ENCODE data around the gene LPAR1. TPM values are rescaled to one million over a fixed set of nuclear protein-coding genes. Genes with fewer than 3 reads are reported as not detected.

LPAR1 gene
- total RNA-seq, 1 experiment from 2014 or later, result 14.8 TPM

- no peak for DNase-seq
- Histone ChIP-seq H3K4me1 (peaks cover 16% of the 10 kb centered on the region), H3K27ac (no peak overlapping the region), H3K27me3 (no peaks in the 10 kb centered on the region), H3K9me3 (replicated peaks) (no peaks in the 10 kb centered on the region), H3K4me3 (no peak overlapping the region), H3K36me3 (peaks cover 4% of the 10 kb centered on the region; the same call in 1 of the 2 replicates)
Observed at GRCh38 chr9:110971705-110972104, 66.6 kb downstream of the LPAR1 start.

- no peaks in the 10 kb centered on the region for H3K27me3 ChIP-seq
- DNase-seq, result no peak
Observed at GRCh38 chr9:110971234-110971633, 67.0 kb downstream of the LPAR1 start.

GRCh38 chr9:110969971-110970386, 68.3 kb downstream of the LPAR1 start:
- no peak overlapping the region for H3K4me3 ChIP-seq
- peak; percentile 66 to 78 for DNase-seq
- peaks cover 16% of the 10 kb centered on the region for H3K4me1 ChIP-seq
- peaks cover 4% of the 10 kb centered on the region; the same call in 1 of the 2 replicates for H3K36me3 ChIP-seq
- H3K27ac ChIP-seq, result peak overlapping the region; percentile 25
- H3K9me3 ChIP-seq (replicated peaks), result no peaks in the 10 kb centered on the region
- no peaks in the 10 kb centered on the region for H3K27me3 ChIP-seq

More at GRCh38 chr9:110971234-110971633, 67.0 kb downstream of the LPAR1 start:
- Histone ChIP-seq H3K4me1 (peaks cover 16% of the 10 kb centered on the region), H3K9me3 (replicated peaks) (no peaks in the 10 kb centered on the region), H3K27ac (no peak overlapping the region), H3K4me3 (no peak overlapping the region), H3K36me3 (peaks cover 4% of the 10 kb centered on the region; the same call in 1 of the 2 replicates)

GRCh38 chr9:110968096-110968495, 70.2 kb downstream of the LPAR1 start:
- H3K36me3 ChIP-seq, result peaks cover 4% of the 10 kb centered on the region; the same call in 1 of the 2 replicates
- no peak for DNase-seq
- H3K4me1 ChIP-seq, result peaks cover 16% of the 10 kb centered on the region
- H3K4me3 ChIP-seq, result no peak overlapping the region
- no peaks in the 10 kb centered on the region for H3K9me3 ChIP-seq (replicated peaks)
- H3K27me3 ChIP-seq, result no peaks in the 10 kb centered on the region
- no peak overlapping the region for H3K27ac ChIP-seq

- Histone ChIP-seq H3K27ac (no peak overlapping the region), H3K4me1 (peaks cover 16% of the 10 kb centered on the region), H3K9me3 (replicated peaks) (no peaks in the 10 kb centered on the region), H3K27me3 (no peaks in the 10 kb centered on the region), H3K4me3 (no peak overlapping the region), H3K36me3 (peaks cover 4% of the 10 kb centered on the region; the same call in 1 of the 2 replicates)
- DNase-seq, result no peak
Observed at GRCh38 chr9:110967196-110967595, 71.1 kb downstream of the LPAR1 start.

- Histone ChIP-seq H3K27ac (no peak overlapping the region), H3K9me3 (replicated peaks) (peaks cover 11% of the 10 kb centered on the region), H3K4me3 (no peak overlapping the region), H3K27me3 (no peaks in the 10 kb centered on the region), H3K4me1 (no peaks in the 10 kb centered on the region), H3K36me3 (0 out of 2 replicates have a peak, but pooled peaks cover 3% of the 10 kb centered on the region)
- DNase-seq, result no peak
Observed at GRCh38 chr9:110960288-110960687, 78.0 kb downstream of the LPAR1 start.

- Histone ChIP-seq H3K9me3 (replicated peaks) (peaks cover 11% of the 10 kb centered on the region), H3K27ac (no peak overlapping the region), H3K4me3 (no peak overlapping the region), H3K36me3 (0 out of 2 replicates have a peak, but pooled peaks cover 3% of the 10 kb centered on the region), H3K27me3 (no peaks in the 10 kb centered on the region), H3K4me1 (no peaks in the 10 kb centered on the region)
- DNase-seq, result no peak
Observed at GRCh38 chr9:110958847-110959246, 79.4 kb downstream of the LPAR1 start.

GRCh38 chr9:110954822-110955291, 83.4 kb downstream of the LPAR1 start:
- H3K27ac ChIP-seq, result no peak overlapping the region
- H3K27me3 ChIP-seq, result no peaks in the 10 kb centered on the region
- 0 out of 2 replicates have a peak, but pooled peaks cover 3% of the 10 kb centered on the region for H3K36me3 ChIP-seq
- H3K9me3 ChIP-seq (replicated peaks), result peaks cover 11% of the 10 kb centered on the region
- no peak overlapping the region for H3K4me3 ChIP-seq
- H3K4me1 ChIP-seq, result peaks cover 9% of the 10 kb centered on the region
- DNase-seq, result peak in 1 of 2 experiments; percentile 43

- DNase-seq, result no peak
- H3K27me3 ChIP-seq, result no peaks in the 10 kb centered on the region
- H3K36me3 ChIP-seq, result no peaks in the 10 kb centered on the region
- no peak overlapping the region for H3K4me3 ChIP-seq
- peaks cover 2% of the 10 kb centered on the region for H3K9me3 ChIP-seq (replicated peaks)
- no peak overlapping the region for H3K27ac ChIP-seq
- H3K4me1 ChIP-seq, result peaks cover 11% of the 10 kb centered on the region
Observed at GRCh38 chr9:110952540-110952859, 85.8 kb downstream of the LPAR1 start.

GRCh38 chr9:110951805-110952539, 86.3 kb downstream of the LPAR1 start:
- H3K27ac ChIP-seq, result no peak overlapping the region
- H3K36me3 ChIP-seq, result no peaks in the 10 kb centered on the region
- H3K4me3 ChIP-seq, result no peak overlapping the region
- DNase-seq, result no peak
- H3K27me3 ChIP-seq, result no peaks in the 10 kb centered on the region
- no peaks in the 10 kb centered on the region; the same call in 1 of the 2 replicates for H3K9me3 ChIP-seq (replicated peaks)
- H3K4me1 ChIP-seq, result peaks cover 11% of the 10 kb centered on the region

GRCh38 chr9:110950041-110950645, 88.1 kb downstream of the LPAR1 start:
- no peaks in the 10 kb centered on the region for H3K27me3 ChIP-seq
- peak; percentile 75 to 84 for DNase-seq
- H3K4me1 ChIP-seq, result peaks cover 11% of the 10 kb centered on the region
- no peaks in the 10 kb centered on the region for H3K36me3 ChIP-seq
- H3K9me3 ChIP-seq (replicated peaks), result no peaks in the 10 kb centered on the region
- H3K27ac ChIP-seq, result peak overlapping the region; percentile 24
- H3K4me3 ChIP-seq, result no peak overlapping the region

- Histone ChIP-seq H3K4me1 (peaks cover 11% of the 10 kb centered on the region), H3K27ac (no peak overlapping the region), H3K9me3 (replicated peaks) (no peaks in the 10 kb centered on the region), H3K4me3 (no peak overlapping the region), H3K27me3 (no peaks in the 10 kb centered on the region), H3K36me3 (no peaks in the 10 kb centered on the region)
- DNase-seq, result no peak
Observed at GRCh38 chr9:110949081-110949480, 89.2 kb downstream of the LPAR1 start.

GRCh38 chr9:110947491-110948044, 90.7 kb downstream of the LPAR1 start:
- H3K4me1 ChIP-seq, result peaks cover 16% of the 10 kb centered on the region
- no peak overlapping the region for H3K4me3 ChIP-seq
- no peaks in the 10 kb centered on the region for H3K27me3 ChIP-seq
- DNase-seq, result no peak
- no peak overlapping the region for H3K27ac ChIP-seq
- H3K36me3 ChIP-seq, result no peaks in the 10 kb centered on the region
- H3K9me3 ChIP-seq (replicated peaks), result no peaks in the 10 kb centered on the region

- H3K27ac ChIP-seq, result no peak overlapping the region
- H3K4me3 ChIP-seq, result no peak overlapping the region
- peaks cover 7% of the 10 kb centered on the region for H3K36me3 ChIP-seq
- peaks cover 12% of the 10 kb centered on the region for H3K4me1 ChIP-seq
- no peaks in the 10 kb centered on the region for H3K27me3 ChIP-seq
- H3K9me3 ChIP-seq (replicated peaks), result no peaks in the 10 kb centered on the region
- DNase-seq, result peak; percentile 54 to 58
Observed at GRCh38 chr9:110942522-110942921, 95.7 kb downstream of the LPAR1 start.

- Histone ChIP-seq H3K4me3 (no peak overlapping the region), H3K36me3 (peaks cover 7% of the 10 kb centered on the region), H3K9me3 (replicated peaks) (no peaks in the 10 kb centered on the region; the same call in 1 of the 2 replicates), H3K4me1 (peaks cover 12% of the 10 kb centered on the region), H3K27me3 (no peaks in the 10 kb centered on the region), H3K27ac (no peak overlapping the region)
- no peak for DNase-seq
Observed at GRCh38 chr9:110940951-110941557, 97.2 kb downstream of the LPAR1 start.
